A172 (cell line): ENCODE results near the gene HLA-DPB1. TPM values are rescaled to one million over a fixed set of nuclear protein-coding genes. Genes with fewer than 3 reads are reported as not detected.

Source experiments
- DNase-seq: peaks from one replicate; pipeline ENCODE4 v3.0.0-alpha.2; 2015; ENCODE audit warnings: low spot score
- total RNA-seq: library from RNA; depleted of rRNA; stranded (reverse); fragments of >200 nt; shearing (Covaris generic); gene quantifications from 2 replicates; pipeline ENCODE4 v1.2.3, GENCODE V29; 2014; rRNA removed

The HLA-DPB1 gene
- total RNA-seq, 1 experiment from 2014 or later, result not detected

DNA sequence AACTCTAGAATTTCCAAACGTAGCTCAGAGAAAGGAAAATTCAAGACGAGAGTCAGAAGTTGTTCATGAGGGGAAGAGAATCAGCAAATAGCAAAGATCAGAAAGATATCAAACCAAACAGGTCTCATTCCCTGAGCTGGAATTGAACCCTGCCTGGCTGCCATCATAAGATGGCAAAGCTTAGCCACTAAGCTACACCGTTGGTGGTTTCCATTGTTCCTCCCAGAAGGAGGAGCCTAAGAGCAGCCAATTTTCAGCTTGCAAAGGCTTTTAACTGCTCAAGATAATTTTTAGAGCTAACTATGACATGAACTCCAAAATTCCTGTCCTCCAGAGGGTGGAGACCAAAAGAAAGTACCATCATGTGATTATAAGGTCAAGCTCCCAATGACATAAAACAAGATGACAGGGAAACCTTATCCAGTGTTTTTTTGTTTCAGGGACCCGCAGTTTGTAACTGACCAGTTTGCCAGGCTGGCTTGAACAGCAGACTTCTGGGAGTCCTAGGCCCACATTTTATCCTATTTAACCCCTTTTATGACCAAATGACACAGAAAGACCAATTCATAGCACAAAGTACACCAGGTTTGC, 60.6 kb downstream of the HLA-DPB1 start:
- DNase-seq, result no peak

Other genes starting within 250 kb of the HLA-DPB1 start
- 20.7 and 25.0 TPM in 2 replicates for gene TAP2, start 237.3 kb upstream of the HLA-DPB1 start, total RNA-seq
- 121 and 131 TPM in 2 replicates for gene PSMB8, start 231.9 kb upstream of the HLA-DPB1 start, total RNA-seq
- gene TAP1, start 222.3 kb upstream of the HLA-DPB1 start, total RNA-seq, result 68.3 and 73.9 TPM in 2 replicates
- gene PSMB9, start 221.8 kb upstream of the HLA-DPB1 start, total RNA-seq, result 51.9 and 64.7 TPM in 2 replicates
- gene HLA-DMB, start 135.0 kb upstream of the HLA-DPB1 start, total RNA-seq, result not detected in 2 replicates
- gene HLA-DMA, start 122.9 kb upstream of the HLA-DPB1 start, total RNA-seq, result 0.78 and 1.2 TPM in 2 replicates
- 73.9 and 106 TPM in 2 replicates for gene BRD2, start 107.4 kb upstream of the HLA-DPB1 start, total RNA-seq
- gene HLA-DOA, start 66.4 kb upstream of the HLA-DPB1 start, total RNA-seq, result not detected in 2 replicates
- gene HLA-DPA1, start 2.3 kb upstream of the HLA-DPB1 start, total RNA-seq, result 0.31 and 0.34 TPM in 2 replicates
- 0.79 and 1.7 TPM in 2 replicates for gene COL11A2, start 116.5 kb downstream of the HLA-DPB1 start, total RNA-seq
- 14.1 and 20.4 TPM in 2 replicates for gene RXRB, start 124.7 kb downstream of the HLA-DPB1 start, total RNA-seq
- 77.7 and 120 TPM in 2 replicates for gene SLC39A7, start 124.9 kb downstream of the HLA-DPB1 start, total RNA-seq
- gene HSD17B8, start 128.7 kb downstream of the HLA-DPB1 start, total RNA-seq, result 0.19 TPM in 1 of 2 replicates, not detected in the other
- gene RING1, start 132.5 kb downstream of the HLA-DPB1 start, total RNA-seq, result 16.2 and 19.7 TPM in 2 replicates
- 23.2 and 34.3 TPM in 2 replicates for gene VPS52, start 195.9 kb downstream of the HLA-DPB1 start, total RNA-seq
- gene RPS18, start 196.1 kb downstream of the HLA-DPB1 start, total RNA-seq, result 2,019 and 2,446 TPM in 2 replicates
- gene B3GALT4, start 201.1 kb downstream of the HLA-DPB1 start, total RNA-seq, result 0.07 TPM in 2 replicates
- gene WDR46, start 213.2 kb downstream of the HLA-DPB1 start, total RNA-seq, result 77.9 and 95.4 TPM in 2 replicates
- gene PFDN6, start 213.6 kb downstream of the HLA-DPB1 start, total RNA-seq, result 85.3 and 93.7 TPM in 2 replicates
- 17.7 and 18.3 TPM in 2 replicates for gene RGL2, start 223.0 kb downstream of the HLA-DPB1 start, total RNA-seq
- gene TAPBP, start 238.1 kb downstream of the HLA-DPB1 start, total RNA-seq, result 59.4 and 61.6 TPM in 2 replicates
- 7.6 and 8.8 TPM in 2 replicates for gene ZBTB22, start 241.8 kb downstream of the HLA-DPB1 start, total RNA-seq
- 56.2 and 60.0 TPM in 2 replicates for gene DAXX, start 247.0 kb downstream of the HLA-DPB1 start, total RNA-seq